Tibial artery (tissue), 4 donors: ENCODE measurements around the gene RAD51B.
"Not testable (repeated sequence)": the region's sequence is repeated elsewhere in the genome, so short reads cannot be mapped to it uniquely, and the experiment has no call there.

ENCODE experiments used
- DNase-seq, 2 donors: peaks; one replicate each; pipeline ENCODE4 v3.0.0-alpha.2; 2019
- H3K27ac ChIP-seq, 2 donors: fragments of 200-600 bp; sonication (generic) in 1 of 2; 1 replicate in 1 of 2; 2 replicates in 1 of 2; pipeline ENCODE4 v1.5.1; 2018 to 2019; ENCODE audit warnings: mild to moderate bottlenecking in 1 of 2
- H3K27me3 ChIP-seq, 2 donors: fragments of 200-600 bp; sonication (generic) in 1 of 2; one replicate each; pipeline versions ENCODE4 v1.5.1 to v1.6.0; 2016 to 2019
- H3K36me3 ChIP-seq, 3 donors: fragments of 200-600 bp; sonication (generic) in 2 of 3; one replicate each; pipeline ENCODE4 v1.5.1; 2016 to 2019; ENCODE audit warnings: mild to moderate bottlenecking in 2 of 3
- H3K4me1 ChIP-seq, 4 donors: fragments of 200-600 bp; sonication (generic) in 2 of 4; 1 replicate in 3 of 4; 2 replicates in 1 of 4; pipeline ENCODE4 v1.5.1; 2016 to 2019
- H3K4me3 ChIP-seq, 2 donors: fragments of 200-600 bp; sonication (generic) in 1 of 2; 1 replicate in 1 of 2; 2 replicates in 1 of 2; pipeline ENCODE4 v1.5.1; 2018 to 2019; ENCODE audit warnings: mild to moderate bottlenecking in 2 of 2
- H3K9me3 ChIP-seq, 3 donors: fragments of 200-600 bp; sonication (generic) in 1 of 3; one replicate each; pipeline ENCODE4 v1.5.1; 2016 to 2019
- CTCF ChIP-seq, 2 experiments: fragments of 200-600 bp in 1 of 2; fragments of 450-650 bp in 1 of 2; IDR thresholded peaks; one replicate each; pipeline ENCODE4 v1.5.1; 2017 to 2019; ENCODE audit warnings: antibody characterized with exemption in 2 of 2, mild to moderate bottlenecking in 1 of 2, moderate library complexity in 1 of 2
- intact Hi-C: fragments of 100-400 bp; cut with DNase I; formaldehyde crosslinking; loops from one replicate; pipeline ENCODE4 v1.15.0; 2023; ENCODE audit warnings: low total_unique reads

The RAD51B gene

GRCh38 chr14:68111097-68111852 lies 291.7 kb downstream of the RAD51B start:
- Histone ChIP-seq H3K4me1 (peaks cover 0 to 15% (median 6%) of the 10 kb centered on the region in 4 donors), H3K36me3 (no peaks in the 10 kb centered on the region), H3K27ac (no peak overlapping the region), H3K4me3 (no peak overlapping the region), H3K9me3 (no peaks in the 10 kb centered on the region), H3K27me3 (no peaks in the 10 kb centered on the region)
- TF ChIP-seq CTCF (IDR thresholded peaks at IDR 0.05), result no peak
- no peak for DNase-seq
- intact Hi-C loops, result no loop called here

- no peak for TF ChIP-seq CTCF (IDR thresholded peaks at IDR 0.05)
- Histone ChIP-seq H3K27ac (no peak overlapping the region), H3K36me3 (no peaks in the 10 kb centered on the region), H3K27me3 (no peaks in the 10 kb centered on the region), H3K4me3 (no peak overlapping the region), H3K4me1 (peaks cover 0 to 15% (median 6%) of the 10 kb centered on the region in 4 donors), H3K9me3 (no peaks in the 10 kb centered on the region)
- intact Hi-C loops, result no loop called here
- no peak for DNase-seq
Observed at GRCh38 chr14:68111853-68112270, 292.3 kb downstream of the RAD51B start.

- Histone ChIP-seq H3K4me1 (peaks cover 0 to 19% (median 6%) of the 10 kb centered on the region in 4 donors), H3K36me3 (no peaks in the 10 kb centered on the region), H3K4me3 (no peak overlapping the region), H3K27ac (no peak overlapping the region), H3K9me3 (no peaks in the 10 kb centered on the region), H3K27me3 (no peaks in the 10 kb centered on the region)
- TF ChIP-seq CTCF (IDR thresholded peaks at IDR 0.05), result no peak
- intact Hi-C loops, result no loop called here
- no peak for DNase-seq
Observed at GRCh38 chr14:68112442-68112841, 292.9 kb downstream of the RAD51B start.

GRCh38 chr14:68113343-68113930 lies 293.9 kb downstream of the RAD51B start:
- DNase-seq, result no peak
- no peaks in the 10 kb centered on the region for H3K36me3 ChIP-seq
- no peaks in the 10 kb centered on the region for H3K9me3 ChIP-seq
- H3K27me3 ChIP-seq, result no peaks in the 10 kb centered on the region
- intact Hi-C loops, result no loop called here
- no peak overlapping the region for H3K27ac ChIP-seq
- TF ChIP-seq CTCF (IDR thresholded peaks at IDR 0.05), result no peak
- peaks cover 0 to 26% (median 6%) of the 10 kb centered on the region in 4 donors for H3K4me1 ChIP-seq
- H3K4me3 ChIP-seq, result no peak overlapping the region

GRCh38 chr14:68115952-68116351 lies 296.4 kb downstream of the RAD51B start:
- peaks cover 0 to 26% (median 5%) of the 10 kb centered on the region in 4 donors for H3K4me1 ChIP-seq
- H3K27ac ChIP-seq, H3K36me3 ChIP-seq, DNase-seq, H3K4me3 ChIP-seq, H3K9me3 ChIP-seq, intact Hi-C loops, H3K27me3 ChIP-seq: not testable (repeated sequence)

- Histone ChIP-seq H3K27me3 (no peaks in the 10 kb centered on the region), H3K27ac (no peak overlapping the region), H3K4me3 (no peak overlapping the region), H3K9me3 (no peaks in the 10 kb centered on the region), H3K36me3 (no peaks in the 10 kb centered on the region), H3K4me1 (peaks cover 0 to 22% (median 3%) of the 10 kb centered on the region in 4 donors)
- no peak for TF ChIP-seq CTCF (IDR thresholded peaks at IDR 0.05)
- no peak for DNase-seq
- intact Hi-C loops, result no loop called here
Observed at GRCh38 chr14:68122651-68123050, 303.1 kb downstream of the RAD51B start.
